Epithelial cell of proximal tubule (primary cell): ENCODE measurements around the gene SMAP2. TPM values are rescaled to one million over a fixed set of nuclear protein-coding genes. Genes with fewer than 3 reads are reported as not detected.
"Not testable (repeated sequence)": the region's sequence is repeated elsewhere in the genome, so short reads cannot be mapped to it uniquely, and the experiment has no call there.

Experiments
- DNase-seq: peaks from one replicate; pipeline ENCODE4 v3.0.0-alpha.2; 2011; ENCODE audit warnings: low read depth
- H3K4me3 ChIP-seq: 2 replicates; pipeline ENCODE4 v1.5.1; 2011; ENCODE audit warnings: low read depth, mild to moderate bottlenecking, low read length
- total RNA-seq: library from RNA; depleted of rRNA; stranded (reverse); fragments of >200 nt; gene quantifications from 2 replicates; pipeline ENCODE4 v1.2.3, GENCODE V29; 2015
- TF ChIP-seq, protein P1 (sequence below): conservative IDR thresholded peaks from 2 replicates; pipeline ENCODE4 v1.5.1; 2012; ENCODE audit warnings: low read depth, mild to moderate bottlenecking, low read length

The SMAP2 gene
- total RNA-seq, 1 donor from 2014 or later = 4.9 TPM

GRCh38 chr1:40341491-40342380 lies 31.8 kb upstream of the SMAP2 start:
- TF ChIP-seq, protein P1, sequence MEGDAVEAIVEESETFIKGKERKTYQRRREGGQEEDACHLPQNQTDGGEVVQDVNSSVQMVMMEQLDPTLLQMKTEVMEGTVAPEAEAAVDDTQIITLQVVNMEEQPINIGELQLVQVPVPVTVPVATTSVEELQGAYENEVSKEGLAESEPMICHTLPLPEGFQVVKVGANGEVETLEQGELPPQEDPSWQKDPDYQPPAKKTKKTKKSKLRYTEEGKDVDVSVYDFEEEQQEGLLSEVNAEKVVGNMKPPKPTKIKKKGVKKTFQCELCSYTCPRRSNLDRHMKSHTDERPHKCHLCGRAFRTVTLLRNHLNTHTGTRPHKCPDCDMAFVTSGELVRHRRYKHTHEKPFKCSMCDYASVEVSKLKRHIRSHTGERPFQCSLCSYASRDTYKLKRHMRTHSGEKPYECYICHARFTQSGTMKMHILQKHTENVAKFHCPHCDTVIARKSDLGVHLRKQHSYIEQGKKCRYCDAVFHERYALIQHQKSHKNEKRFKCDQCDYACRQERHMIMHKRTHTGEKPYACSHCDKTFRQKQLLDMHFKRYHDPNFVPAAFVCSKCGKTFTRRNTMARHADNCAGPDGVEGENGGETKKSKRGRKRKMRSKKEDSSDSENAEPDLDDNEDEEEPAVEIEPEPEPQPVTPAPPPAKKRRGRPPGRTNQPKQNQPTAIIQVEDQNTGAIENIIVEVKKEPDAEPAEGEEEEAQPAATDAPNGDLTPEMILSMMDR = no peak
- H3K4me3 ChIP-seq = no peak overlapping the region
- no peak for DNase-seq

- not testable (repeated sequence) for DNase-seq
Observed at GRCh38 chr1:40342381-40342717, 31.2 kb upstream of the SMAP2 start.

GRCh38 chr1:40344597-40344996 lies 28.9 kb upstream of the SMAP2 start:
- DNase-seq = no peak
- TF ChIP-seq, protein P1 = no peak
- no peak overlapping the region for H3K4me3 ChIP-seq

More at GRCh38 chr1:40342381-40342717, 31.2 kb upstream of the SMAP2 start:
- not testable (repeated sequence) for H3K4me3 ChIP-seq

DNA sequence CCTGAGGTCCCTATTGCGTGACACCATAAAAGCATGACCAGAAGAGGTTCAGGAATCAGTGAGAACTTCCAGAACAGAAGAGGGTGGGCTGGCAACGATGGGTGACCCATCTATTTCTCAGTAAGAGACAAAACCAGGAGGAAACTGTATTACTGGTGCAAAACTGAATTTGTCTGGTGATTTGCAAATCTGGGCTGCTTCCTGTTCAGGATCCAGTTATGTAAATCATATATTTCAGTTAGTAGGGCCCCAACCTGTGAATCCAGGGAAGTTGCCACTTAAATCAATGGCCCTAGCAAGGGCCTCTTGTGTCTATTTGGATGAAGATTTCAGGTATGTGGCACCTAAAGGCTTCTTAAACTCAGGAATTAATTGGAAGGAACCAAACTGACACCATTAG lies 23.1 kb upstream of the SMAP2 start:
- TF ChIP-seq, protein P1 = no peak
- H3K4me3 ChIP-seq = no peak overlapping the region
- no peak for DNase-seq

DNA sequence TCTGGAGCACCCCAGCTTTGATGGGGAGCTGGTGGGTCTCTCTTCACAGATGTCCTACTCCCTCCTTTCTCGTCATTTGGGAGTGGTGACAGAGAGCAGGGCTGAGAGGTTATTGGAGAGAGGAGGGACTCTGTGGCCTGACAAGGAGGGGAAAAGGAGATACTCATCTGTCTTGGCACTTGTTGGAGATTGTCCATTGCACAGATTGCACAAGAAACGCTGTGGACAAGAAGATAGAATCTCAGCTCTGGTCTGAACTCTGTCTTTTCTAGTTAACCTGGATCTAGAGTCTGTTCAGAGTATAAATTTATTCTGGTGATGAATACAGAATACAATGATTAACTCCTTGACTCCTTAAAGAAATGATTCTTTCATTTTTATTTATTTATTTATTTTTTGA lies 22.4 kb upstream of the SMAP2 start:
- no peak for DNase-seq

GRCh38 chr1:40352126-40352525 lies 21.4 kb upstream of the SMAP2 start:
- H3K4me3 ChIP-seq = no peak overlapping the region
- TF ChIP-seq, protein P1 = no peak
- DNase-seq = no peak

More for the DNA sequence above, 22.4 kb upstream of the SMAP2 start:
- TF ChIP-seq, protein P1 = no peak
- H3K4me3 ChIP-seq = no peak overlapping the region

DNA sequence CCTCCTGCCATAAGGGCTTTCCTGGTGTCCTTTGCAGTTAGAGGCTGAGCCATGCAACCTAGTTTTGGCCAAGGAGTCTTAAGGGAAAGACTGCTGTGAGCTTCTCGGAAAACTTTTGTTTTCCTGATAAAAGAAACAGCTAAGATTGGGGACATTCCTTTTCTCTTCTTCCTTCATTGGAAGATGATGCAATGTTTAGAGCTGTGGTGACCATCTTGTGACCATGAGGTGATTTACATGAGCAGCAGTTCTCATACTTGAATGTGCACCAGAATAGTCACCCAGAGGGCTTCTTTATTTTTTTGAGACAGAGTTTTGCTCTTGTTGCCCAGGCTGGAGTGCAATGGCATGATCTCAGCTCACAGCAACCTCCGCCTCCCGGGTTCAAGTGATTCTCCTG lies 20.4 kb upstream of the SMAP2 start:
- DNase-seq = no peak
- H3K4me3 ChIP-seq = no peak overlapping the region
- TF ChIP-seq, protein P1 = no peak
